Neutrophil (primary cell): ENCODE data around the gene CEP63.

ENCODE experiments used
- H3K27ac ChIP-seq: fragments of 200-600 bp; sonication (generic); 2 replicates; pipeline ENCODE4 v1.5.1; 2016; ENCODE audit warnings: mild to moderate bottlenecking, moderate library complexity
- H3K27me3 ChIP-seq: fragments of 200-600 bp; sonication (generic); 2 replicates; pipeline ENCODE4 v1.6.0; 2016; ENCODE audit warnings: mild to moderate bottlenecking
- H3K36me3 ChIP-seq: fragments of 200-600 bp; sonication (generic); 2 replicates; pipeline ENCODE4 v1.5.1; 2017
- H3K4me1 ChIP-seq, 2 experiments: fragments of 200-600 bp in 1 of 2; sonication (generic) in 1 of 2; 1 replicate in 1 of 2; 2 replicates in 1 of 2; pipeline versions ENCODE4 v1.5.1 to v1.6.1; 2013 to 2016; ENCODE audit warnings: low read depth in 1 of 2, low read length in 1 of 2, mild to moderate bottlenecking in 1 of 2, moderate library complexity in 1 of 2; ENCODE audit not compliant: control insufficient read depth in 1 of 2, insufficient read depth in 1 of 2
- H3K4me3 ChIP-seq, 2 experiments: fragments of 200-600 bp in 1 of 2; sonication (generic) in 1 of 2; 1 replicate in 1 of 2; 2 replicates in 1 of 2; pipeline ENCODE4 v1.5.1; 2013 to 2016; ENCODE audit warnings: low read depth in 1 of 2, low read length in 1 of 2, mild to moderate bottlenecking in 1 of 2, moderate library complexity in 1 of 2
- H3K9me3 ChIP-seq: fragments of 200-600 bp; sonication (generic); 2 replicates; pipeline ENCODE4 v1.5.1; 2016
- CTCF ChIP-seq: fragments of 200-600 bp; sonication (generic); IDR thresholded peaks from 2 replicates; pipeline ENCODE4 v1.5.1; 2016; ENCODE audit warnings: antibody characterized with exemption

The CEP63 gene

GRCh38 chr3:134552784-134553183 lies 66.9 kb downstream of the CEP63 start:
- peaks cover 52% of the 10 kb centered on the region for H3K36me3 ChIP-seq
- H3K27ac ChIP-seq: peak overlapping the region; percentile 46
- TF ChIP-seq CTCF: no peak
- no peak overlapping the region for H3K4me3 ChIP-seq
- H3K27me3 ChIP-seq: no peaks in the 10 kb centered on the region
- peaks cover 0 to 4% of the 10 kb centered on the region in 2 experiments for H3K4me1 ChIP-seq
- H3K9me3 ChIP-seq: no peaks in the 10 kb centered on the region

- Histone ChIP-seq H3K4me1 (peaks cover 5 to 10% of the 10 kb centered on the region in 2 experiments), H3K36me3 (peaks cover 43% of the 10 kb centered on the region), H3K27ac (peak overlapping the region; percentile 59), H3K27me3 (no peaks in the 10 kb centered on the region), H3K9me3 (no peaks in the 10 kb centered on the region), H3K4me3 (no peak overlapping the region)
- TF ChIP-seq CTCF: no peak
Measured at GRCh38 chr3:134559591-134559990, 73.7 kb downstream of the CEP63 start.

- no peak for TF ChIP-seq CTCF
- Histone ChIP-seq H3K36me3 (peaks cover 48% of the 10 kb centered on the region), H3K4me1 (peaks cover 5 to 9% of the 10 kb centered on the region in 2 experiments)
Measured at GRCh38 chr3:134562055-134562454, 76.2 kb downstream of the CEP63 start.

GRCh38 chr3:134563601-134564000 lies 77.7 kb downstream of the CEP63 start:
- Histone ChIP-seq H3K27me3 (no peaks in the 10 kb centered on the region), H3K4me3 (no peak overlapping the region), H3K27ac (peak overlapping the region; percentile 72), H3K36me3 (peaks cover 44% of the 10 kb centered on the region), H3K4me1 (peaks cover 5 to 15% of the 10 kb centered on the region in 2 experiments), H3K9me3 (no peaks in the 10 kb centered on the region)
- TF ChIP-seq CTCF: no peak

More at GRCh38 chr3:134562055-134562454, 76.2 kb downstream of the CEP63 start:
- Histone ChIP-seq H3K27me3 (no peaks in the 10 kb centered on the region), H3K9me3 (no peaks in the 10 kb centered on the region), H3K27ac (peak overlapping the region; percentile 72), H3K4me3 (no peak overlapping the region)

GRCh38 chr3:134564991-134565390 lies 79.1 kb downstream of the CEP63 start:
- H3K4me1 ChIP-seq: peaks cover 5 to 15% of the 10 kb centered on the region in 2 experiments

More at GRCh38 chr3:134564991-134565390, 79.1 kb downstream of the CEP63 start:
- TF ChIP-seq CTCF: no peak
- no peaks in the 10 kb centered on the region for H3K9me3 ChIP-seq
- H3K27me3 ChIP-seq: no peaks in the 10 kb centered on the region
- peak overlapping the region; percentile 55 for H3K27ac ChIP-seq
- no peak overlapping the region for H3K4me3 ChIP-seq
- peaks cover 33% of the 10 kb centered on the region for H3K36me3 ChIP-seq
